Amniotic stem cell (primary cell): ENCODE results near the gene TMEM242.

ENCODE experiments used
- DNase-seq: peaks from one replicate; lab custom pipeline; 2025; lab: John Stamatoyannopoulos, UW

TMEM242 gene

GRCh38 chr6:157270308-157270707, 53.0 kb downstream of the TMEM242 start:
- no peak for DNase-seq

DNA sequence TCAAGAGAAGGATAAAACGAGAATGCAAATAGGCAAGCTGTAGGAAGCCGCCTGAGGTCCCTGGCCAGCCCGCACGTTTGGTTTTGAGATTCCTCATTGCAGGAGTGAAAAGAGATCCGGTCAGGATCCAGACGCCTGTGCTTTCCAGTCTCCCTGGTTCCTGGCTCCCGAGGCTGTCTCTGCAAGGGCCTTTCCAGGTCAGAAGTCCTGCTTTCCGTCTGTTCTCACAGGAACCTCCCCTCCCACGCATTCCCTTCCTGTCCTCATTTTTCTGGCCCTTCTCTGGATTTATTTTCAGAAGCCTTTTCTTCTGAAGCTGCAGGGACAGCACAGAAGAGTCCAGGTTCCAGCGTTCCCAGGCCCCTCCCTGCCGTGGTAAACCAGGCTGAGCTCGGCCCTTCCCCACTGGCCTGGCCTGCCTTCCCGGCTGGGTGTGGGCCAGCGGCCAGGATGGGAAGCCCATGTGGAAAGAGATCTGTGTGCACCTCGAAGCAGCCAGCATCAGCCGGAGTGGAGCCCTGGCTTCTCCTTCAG, 54.0 kb downstream of the TMEM242 start:
- no peak for DNase-seq

GRCh38 chr6:157268835-157269234, 54.5 kb downstream of the TMEM242 start:
- no peak for DNase-seq

GRCh38 chr6:157268396-157268795, 54.9 kb downstream of the TMEM242 start:
- no peak for DNase-seq

GRCh38 chr6:157267654-157268053, 55.7 kb downstream of the TMEM242 start:
- DNase-seq: no peak

DNA sequence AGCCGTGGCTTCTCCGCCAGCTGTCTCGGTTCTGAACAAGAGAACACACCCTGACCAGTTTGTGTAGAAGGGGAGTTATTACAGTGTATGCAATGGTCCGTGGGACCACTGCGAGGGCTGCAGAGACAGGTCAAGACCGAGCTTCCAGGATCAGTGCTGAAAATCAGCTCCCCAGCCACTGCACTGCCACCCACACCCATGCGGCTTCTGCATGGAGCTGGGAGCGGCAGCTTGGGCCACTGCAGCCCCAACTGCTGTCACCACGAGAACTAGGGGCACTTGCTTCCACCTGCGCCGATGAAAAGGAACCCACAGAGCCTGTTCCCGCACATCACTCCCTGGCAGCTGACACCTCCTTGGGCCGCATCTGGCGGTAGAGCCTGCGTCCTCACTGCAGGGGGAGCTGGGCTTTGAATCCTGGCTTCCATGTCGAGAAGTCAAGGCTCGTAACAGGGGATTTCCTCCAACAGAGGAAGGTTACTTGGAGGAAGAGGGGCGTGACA, 56.2 kb downstream of the TMEM242 start:
- DNase-seq: no peak

DNA sequence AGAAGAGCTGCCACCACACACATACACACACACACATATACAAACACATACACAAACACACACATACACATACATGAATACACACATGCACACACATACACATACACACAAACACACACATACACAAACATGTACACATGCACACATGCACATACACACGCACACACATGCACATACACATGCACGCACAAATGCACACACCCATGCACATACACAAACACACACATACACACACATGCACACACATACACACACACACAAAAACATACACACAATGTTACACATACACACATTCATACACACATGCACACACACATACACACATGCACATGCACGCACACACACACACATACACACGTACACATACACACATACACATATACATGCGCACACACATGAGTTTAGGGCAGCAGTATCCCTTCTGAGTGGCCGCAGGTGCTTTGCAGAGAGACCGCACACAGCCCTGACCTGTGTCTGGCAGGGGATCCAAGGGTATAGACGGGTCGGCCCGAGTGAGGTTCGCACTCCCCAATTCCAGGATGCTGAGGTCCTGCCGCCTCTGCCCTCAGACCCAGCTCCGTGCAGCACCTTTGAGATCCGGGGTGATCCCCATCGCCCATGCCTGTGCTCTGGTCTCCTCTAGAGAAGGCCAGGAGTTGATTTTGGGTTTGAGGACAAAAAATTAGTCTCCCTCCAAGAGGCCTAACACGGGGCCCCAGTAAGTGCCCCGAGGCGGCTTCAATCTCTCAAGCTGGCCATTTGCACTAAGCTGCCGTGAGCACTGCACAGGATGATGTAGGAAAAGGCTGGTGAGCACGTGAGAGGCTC, 56.8 kb downstream of the TMEM242 start:
- DNase-seq: no peak

GRCh38 chr6:157265635-157266034, 57.7 kb downstream of the TMEM242 start:
- no peak for DNase-seq

DNA sequence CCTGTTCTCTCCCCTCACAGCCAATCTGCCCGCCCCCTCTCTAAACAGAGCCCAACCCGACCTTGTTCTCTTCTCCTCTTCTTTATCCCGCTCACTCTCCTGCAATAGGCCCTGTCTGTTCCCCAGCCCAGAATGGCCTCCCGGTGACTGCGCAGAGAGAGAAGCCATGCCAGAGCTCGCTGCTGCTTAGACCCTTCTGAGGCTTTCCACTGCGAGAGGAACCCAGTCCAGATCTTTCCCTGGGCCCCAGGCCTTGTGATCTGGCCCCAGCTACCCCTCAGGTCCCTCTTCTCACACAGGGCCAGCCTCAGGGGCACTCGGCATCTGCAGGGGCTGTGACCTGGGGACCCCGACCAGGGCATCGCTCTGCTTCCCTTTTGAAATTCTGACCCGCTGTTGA, 58.1 kb downstream of the TMEM242 start:
- no peak for DNase-seq

DNA sequence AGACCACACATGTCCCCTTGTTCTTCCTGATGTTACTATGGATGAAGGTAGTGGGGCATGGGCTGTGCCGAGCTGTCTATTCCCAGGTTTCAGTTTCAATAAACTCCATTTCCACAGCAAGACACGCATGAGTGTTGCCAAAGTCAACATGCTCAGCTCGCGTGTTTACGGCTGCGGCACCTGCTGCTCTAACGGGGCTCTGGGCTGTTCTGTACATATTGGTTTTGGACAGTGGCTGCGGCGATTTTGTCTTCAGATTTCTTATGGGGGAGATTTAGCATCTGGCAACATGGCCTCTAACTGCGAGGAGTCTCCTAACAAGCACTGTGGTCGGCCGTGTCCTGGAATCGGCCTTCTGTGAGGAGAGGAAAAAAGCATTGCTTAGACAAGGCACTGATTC, 58.6 kb downstream of the TMEM242 start:
- DNase-seq: no peak

- DNase-seq: no peak
Observed at GRCh38 chr6:157263881-157264397, 59.4 kb downstream of the TMEM242 start.

DNA sequence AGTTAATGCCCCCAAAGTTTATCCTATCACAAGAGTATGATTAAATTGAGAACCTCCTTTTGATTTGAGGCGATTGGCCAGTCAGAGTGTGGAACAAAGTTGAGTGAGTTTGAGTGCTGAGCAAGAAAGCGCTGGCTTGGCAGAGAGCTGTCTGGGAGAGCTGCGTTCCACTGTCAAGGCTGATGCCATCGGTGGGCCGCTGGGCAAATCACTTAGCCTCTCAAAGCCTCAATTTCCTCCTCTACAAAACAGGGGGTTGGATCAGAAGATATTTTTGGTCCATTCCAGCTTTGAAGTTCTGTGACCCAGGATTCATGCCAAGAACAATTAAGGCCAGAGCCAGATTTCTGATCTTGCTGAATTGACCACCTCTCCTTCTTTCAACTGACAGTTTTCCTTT, 60.2 kb downstream of the TMEM242 start:
- no peak for DNase-seq

GRCh38 chr6:157261606-157262005, 61.7 kb downstream of the TMEM242 start:
- no peak for DNase-seq

DNA sequence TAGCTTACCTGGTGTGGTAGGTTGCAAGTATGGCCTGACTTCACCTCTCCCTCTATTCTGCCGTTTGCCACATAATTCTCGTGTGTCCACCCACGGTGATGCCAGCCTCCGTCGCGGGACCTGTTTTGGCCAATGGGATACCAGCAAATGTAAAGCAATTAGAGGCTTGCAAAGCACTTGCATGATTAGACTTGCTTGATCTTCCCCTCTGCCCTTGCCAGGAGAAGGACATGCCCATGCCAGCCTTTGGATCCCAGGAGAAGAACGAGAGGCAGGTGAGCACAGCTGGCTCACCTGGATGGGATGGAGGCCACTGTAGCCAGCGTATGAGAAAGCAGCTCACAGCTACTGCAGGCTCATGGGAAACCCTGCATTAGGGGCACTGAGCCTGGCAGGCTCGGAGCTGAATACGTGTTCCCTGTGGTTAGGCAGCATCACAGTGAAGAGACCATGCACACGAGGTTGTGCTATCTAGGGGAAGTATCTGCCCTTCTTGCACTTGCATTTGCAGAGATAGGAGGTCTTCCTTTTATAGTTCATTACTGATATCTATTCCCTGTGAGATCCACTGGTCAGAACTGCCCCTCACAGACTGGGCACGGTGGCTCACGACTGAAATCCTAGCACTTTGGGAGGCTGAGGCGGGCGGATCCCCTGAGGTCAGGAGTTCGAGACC, 62.4 kb downstream of the TMEM242 start:
- DNase-seq: no peak

- DNase-seq: no peak
Observed at GRCh38 chr6:157259443-157259842, 63.9 kb downstream of the TMEM242 start.

DNA sequence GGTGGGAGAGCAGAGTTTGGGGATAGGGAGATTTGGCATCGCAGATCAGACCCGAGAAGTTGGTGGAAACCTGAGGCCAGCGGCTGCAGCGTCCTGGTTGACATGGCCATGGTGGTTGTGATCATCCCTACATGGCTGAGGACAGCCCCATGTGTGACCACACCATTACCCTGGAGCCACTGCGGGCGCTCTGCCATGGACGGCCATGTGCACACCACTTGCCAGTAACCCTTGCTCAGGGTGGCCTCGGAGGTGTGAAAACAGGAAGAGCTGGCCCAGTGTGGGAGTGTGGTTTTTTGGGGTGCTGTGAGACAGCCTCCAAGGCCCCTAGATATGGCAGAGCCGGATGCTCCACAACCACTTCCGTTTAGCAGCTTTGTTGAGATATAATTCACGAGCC, 64.4 kb downstream of the TMEM242 start:
- DNase-seq: no peak

- DNase-seq: no peak
Observed at GRCh38 chr6:157255079-157255478, 68.2 kb downstream of the TMEM242 start.

DNA sequence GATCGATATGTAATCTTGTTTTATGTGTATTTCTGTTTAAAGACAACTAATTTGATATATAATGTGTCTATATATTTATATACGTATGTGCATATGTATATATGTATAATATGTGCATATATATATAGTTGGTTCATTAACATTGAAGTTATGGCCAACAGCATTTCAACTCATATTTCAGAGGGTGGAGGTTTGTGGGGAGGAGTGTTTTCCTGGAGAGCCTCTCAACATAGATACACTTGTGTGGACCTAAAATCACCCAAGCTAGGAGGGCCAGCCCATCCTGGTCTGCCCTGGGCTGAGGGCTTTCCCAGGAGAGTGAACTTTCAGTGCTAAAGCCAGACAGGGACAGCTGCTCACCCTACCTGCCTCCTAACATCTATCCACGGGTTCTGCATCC, 68.8 kb downstream of the TMEM242 start:
- DNase-seq: no peak

DNA sequence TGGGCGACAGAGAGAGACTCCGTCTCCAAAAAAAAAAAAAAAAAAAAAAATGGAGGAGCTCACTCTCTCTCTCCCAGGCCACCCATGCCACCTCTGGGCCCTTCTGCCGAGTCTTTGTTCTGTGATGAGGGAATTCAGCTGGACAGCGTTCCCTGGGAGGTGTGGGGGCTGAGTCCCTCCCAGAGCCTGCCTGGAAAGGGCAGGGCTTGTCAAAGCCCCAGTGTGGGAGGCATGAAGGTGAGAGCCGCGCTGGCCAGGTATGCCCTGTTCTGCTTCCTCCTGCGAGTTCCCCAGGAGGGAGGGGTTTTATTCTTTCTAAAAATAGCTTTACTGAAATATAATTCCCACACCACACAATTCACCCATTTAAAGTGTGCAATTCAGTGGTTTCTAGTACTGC, 69.6 kb downstream of the TMEM242 start:
- no peak for DNase-seq

- DNase-seq: no peak
Observed at GRCh38 chr6:157253017-157253416, 70.3 kb downstream of the TMEM242 start.

- no peak for DNase-seq
Observed at GRCh38 chr6:157251586-157252247, 71.6 kb downstream of the TMEM242 start.

- DNase-seq: no peak
Observed at GRCh38 chr6:157249826-157250225, 73.5 kb downstream of the TMEM242 start.
